H1 (cell line): ENCODE results near the gene MAPK14. TPM values are rescaled to one million over a fixed set of nuclear protein-coding genes. Genes with fewer than 3 reads are reported as not detected.

Source experiments
- CTCF ChIA-PET: fragments of 300-600 bp; sonication (Branson Sonifier 250); formaldehyde crosslinking; loops from one replicate; lab custom pipeline; 2021; ENCODE audit not compliant: partially characterized antibody; lab: Charles Lee
- POLR2A ChIA-PET: fragments of 300-600 bp; sonication (Branson Sonifier 250); formaldehyde crosslinking; loops from one replicate; lab custom pipeline; 2021; ENCODE audit warnings: inconsistent platforms; ENCODE audit not compliant: partially characterized antibody; lab: Charles Lee
- DNase-seq, 2 experiments: peaks; one replicate each; pipeline versions ENCODE4 v3.0.0 to v3.0.0-alpha.2; 2010 to 2022; ENCODE audit warnings: low spot score in 2 of 2, low read depth in 1 of 2, mixed read lengths in 1 of 2
- FAIRE-seq: peaks from 2 replicates; lab custom pipeline; 2011; peaks lifted over from hg19 to GRCh38; lab: Jason Lieb, UNC
- H2AFZ ChIP-seq: 2 replicates; pipeline ENCODE4 v1.8.1; 2012; ENCODE audit warnings: low read length, inconsistent platforms
- H2AK5ac ChIP-seq: 2 replicates; pipeline ENCODE4 v1.6.1; 2013; ENCODE audit warnings: low read depth, low read length
- H2BK120ac ChIP-seq: replicated peaks from 2 replicates; pipeline ENCODE3; 2013; ENCODE audit warnings: low read depth, low read length, inconsistent platforms
- H2BK12ac ChIP-seq: 2 replicates; pipeline ENCODE4 v1.6.1; 2013; ENCODE audit warnings: low read depth, low read length
- H2BK15ac ChIP-seq: 2 replicates; pipeline ENCODE4 v1.6.1; 2013; ENCODE audit warnings: low read length
- H2BK20ac ChIP-seq: 2 replicates; pipeline ENCODE4 v1.6.1; 2013; ENCODE audit warnings: low read length
- H2BK5ac ChIP-seq: 2 replicates; pipeline ENCODE4 v1.6.1; 2013; ENCODE audit warnings: low read depth, low read length
- H3K14ac ChIP-seq: 2 replicates; pipeline ENCODE4 v1.6.1; 2013; ENCODE audit warnings: inconsistent platforms; ENCODE audit not compliant: insufficient read length
- H3K18ac ChIP-seq: 2 replicates; pipeline ENCODE4 v1.6.1; 2013; ENCODE audit warnings: low read length; ENCODE audit errors: extremely low read depth
- H3K23ac ChIP-seq: 2 replicates; pipeline ENCODE4 v1.6.1; 2013; ENCODE audit warnings: inconsistent platforms; ENCODE audit not compliant: insufficient read length
- H3K23me2 ChIP-seq: 2 replicates; pipeline ENCODE4 v1.6.1; 2013; ENCODE audit warnings: low read depth, low read length
- H3K27ac ChIP-seq: 2 replicates; pipeline ENCODE4 v1.6.1; 2011; ENCODE audit warnings: low read depth, low read length, inconsistent platforms
- H3K27me3 ChIP-seq, 4 experiments: replicated peaks in 1 of 4; 1 replicate in 1 of 4; 2 replicates in 3 of 4; pipeline versions ENCODE4 v1.6.1 to v1.8.1; 2011 to 2013; ENCODE audit warnings: low read length in 3 of 4, mild to moderate bottlenecking in 3 of 4, inconsistent platforms in 2 of 4, mixed read lengths in 2 of 4, moderate library complexity in 1 of 4; ENCODE audit not compliant: control insufficient read depth in 3 of 4, insufficient read depth in 3 of 4; ENCODE audit errors: extremely low read depth in 1 of 4
- H3K36me3 ChIP-seq, 4 experiments: 2 replicates each; pipeline versions ENCODE4 v1.6.1 to v1.8.1; 2011 to 2013; ENCODE audit warnings: mild to moderate bottlenecking in 4 of 4, low read length in 3 of 4, moderate library complexity in 2 of 4, control low read depth in 1 of 4, inconsistent platforms in 1 of 4; ENCODE audit not compliant: insufficient read depth in 4 of 4, control insufficient read depth in 2 of 4
- H3K4ac ChIP-seq: replicated peaks from 2 replicates; pipeline ENCODE3; 2013; ENCODE audit warnings: low read length, low read depth, mixed read lengths, inconsistent platforms; ENCODE audit not compliant: insufficient read length
- H3K4me1 ChIP-seq, 4 experiments: replicated peaks in 1 of 4; 1 replicate in 1 of 4; 2 replicates in 3 of 4; pipeline versions ENCODE4 v1.6.1 to v1.8.1; 2011 to 2013; ENCODE audit warnings: low read length in 3 of 4, inconsistent platforms in 2 of 4, mixed read lengths in 1 of 4; ENCODE audit not compliant: insufficient read depth in 4 of 4, control insufficient read depth in 3 of 4
- H3K4me2 ChIP-seq, 2 experiments: 2 replicates each; pipeline versions ENCODE4 v1.6.1 to v1.8.1; 2011 to 2013; ENCODE audit warnings: low read depth in 2 of 2, low read length in 2 of 2, control low read depth in 1 of 2, inconsistent platforms in 1 of 2, mild to moderate bottlenecking in 1 of 2; ENCODE audit not compliant: insufficient read depth in 1 of 2
- H3K4me3 ChIP-seq, 4 experiments: fragments of 200-600, 300-600 bp in 1 of 4; sonication (generic), shearing (Covaris generic), sonication (Bioruptor Twin) in 1 of 4; 2 replicates each; pipeline versions ENCODE4 v1.5.1 to v1.8.1; 2011 to 2016; ENCODE audit warnings: low read length in 4 of 4, low read depth in 3 of 4, control low read depth in 2 of 4, inconsistent platforms in 2 of 4, mild to moderate bottlenecking in 2 of 4, mixed read lengths in 1 of 4, moderate library complexity in 1 of 4; ENCODE audit not compliant: insufficient read depth in 2 of 4; ENCODE audit errors: extremely low read depth in 1 of 4
- H3K56ac ChIP-seq: replicated peaks from 2 replicates; pipeline ENCODE3; 2013; ENCODE audit warnings: low read depth, mild to moderate bottlenecking, mixed read lengths, low read length, inconsistent platforms; ENCODE audit not compliant: insufficient read length
- H3K79me1 ChIP-seq: 2 replicates; pipeline ENCODE4 v1.6.1; 2013; ENCODE audit warnings: low read depth, low read length, control low read depth
- H3K79me2 ChIP-seq, 2 experiments: 2 replicates each; pipeline versions ENCODE4 v1.6.1 to v1.8.1; 2012 to 2013; ENCODE audit warnings: low read length in 2 of 2, mild to moderate bottlenecking in 2 of 2, inconsistent platforms in 1 of 2; ENCODE audit not compliant: insufficient read depth in 2 of 2, control insufficient read depth in 1 of 2
- H3K9ac ChIP-seq, 4 experiments: replicated peaks in 1 of 4; 1 replicate in 1 of 4; 2 replicates in 3 of 4; pipeline versions ENCODE4 v1.6.1 to v1.8.1; 2011 to 2013; ENCODE audit warnings: low read depth in 3 of 4, low read length in 3 of 4, control low read depth in 2 of 4, mild to moderate bottlenecking in 2 of 4, moderate library complexity in 2 of 4, inconsistent platforms in 1 of 4; ENCODE audit errors: extremely low read depth in 1 of 4
- H3K9me3 ChIP-seq, 2 experiments: 2 replicates each; pipeline versions ENCODE4 v1.6.1 to v1.8.1; 2012 to 2013; ENCODE audit warnings: mild to moderate bottlenecking in 2 of 2, moderate library complexity in 2 of 2, control low read depth in 1 of 2, inconsistent platforms in 1 of 2, low read depth in 1 of 2, low read length in 1 of 2, mixed read lengths in 1 of 2; ENCODE audit not compliant: insufficient read depth in 2 of 2
- H4K20me1 ChIP-seq, 2 experiments: replicated peaks in 1 of 2; 2 replicates each; pipeline versions ENCODE3 to v1.8.1; 2011 to 2013; ENCODE audit warnings: inconsistent platforms in 2 of 2, low read length in 2 of 2, mild to moderate bottlenecking in 1 of 2; ENCODE audit not compliant: insufficient read depth in 2 of 2, control insufficient read depth in 1 of 2
- H4K5ac ChIP-seq: 2 replicates; pipeline ENCODE4 v1.6.1; 2013; ENCODE audit warnings: low read length, low read depth, mixed read lengths, inconsistent platforms; ENCODE audit not compliant: insufficient read length
- H4K8ac ChIP-seq: 2 replicates; pipeline ENCODE4 v1.8.0; 2013; ENCODE audit warnings: mild to moderate bottlenecking, moderate library complexity, low read length, inconsistent platforms; ENCODE audit not compliant: insufficient read depth; ENCODE audit errors: extremely low read depth
- H4K91ac ChIP-seq: replicated peaks from 2 replicates; pipeline ENCODE3; 2013; ENCODE audit warnings: low read length, mixed read lengths, inconsistent platforms; ENCODE audit not compliant: insufficient read length
- BACH1 ChIP-seq: IDR thresholded peaks from 2 replicates; pipeline ENCODE4 v1.6.1; 2012; ENCODE audit warnings: low read length, improper control_type of control experiment
- CEBPB ChIP-seq: IDR thresholded peaks from 2 replicates; pipeline ENCODE4 v1.6.1; 2012; ENCODE audit warnings: low read depth, low read length
- CHD2 ChIP-seq: IDR thresholded peaks from 2 replicates; pipeline ENCODE4 v1.6.1; 2012; ENCODE audit warnings: low read length, improper control_type of control experiment
- EGR1 ChIP-seq: IDR thresholded peaks from 2 replicates; pipeline ENCODE4 v1.6.1; 2011; ENCODE audit warnings: low read depth, low read length, borderline replicate concordance
- FOSL1 ChIP-seq: IDR thresholded peaks from 2 replicates; pipeline ENCODE4 v1.6.1; 2011; ENCODE audit warnings: mild to moderate bottlenecking, low read depth, low read length, moderate library complexity; ENCODE audit not compliant: insufficient read depth
- GABPA ChIP-seq: IDR thresholded peaks from 2 replicates; pipeline ENCODE4 v1.6.1; 2011; ENCODE audit warnings: mild to moderate bottlenecking, low read length, moderate library complexity, borderline replicate concordance; ENCODE audit not compliant: insufficient read depth
- HDAC2 ChIP-seq, 2 experiments: fragments of 300-600 bp in 1 of 2; sonication (generic) in 1 of 2; IDR thresholded peaks; 2 replicates each; pipeline ENCODE4 v1.6.1; 2011 to 2012; ENCODE audit warnings: low read depth in 2 of 2, low read length in 2 of 2, mild to moderate bottlenecking in 2 of 2, moderate library complexity in 2 of 2, borderline replicate concordance in 1 of 2, inconsistent platforms in 1 of 2
- JUND ChIP-seq: IDR thresholded peaks from 2 replicates; pipeline ENCODE4 v1.6.1; 2011; ENCODE audit warnings: mild to moderate bottlenecking, improper control_type of control experiment, low read length
- KDM4A ChIP-seq: IDR thresholded peaks from one replicate; pipeline ENCODE4 v1.7.1; 2012; ENCODE audit warnings: low read depth, mild to moderate bottlenecking, moderate library complexity, low read length, inconsistent platforms; ENCODE audit not compliant: severe bottlenecking
- NANOG ChIP-seq: IDR thresholded peaks from 2 replicates; pipeline ENCODE4 v1.6.1; 2011; ENCODE audit warnings: low read length, low read depth, mild to moderate bottlenecking, inconsistent platforms; ENCODE audit not compliant: insufficient read depth, poor library complexity, severe bottlenecking
- POLR2AphosphoS5 ChIP-seq: IDR thresholded peaks from 2 replicates; pipeline ENCODE4 v1.6.1; 2011; ENCODE audit warnings: low read depth, low read length
- POU5F1 ChIP-seq: IDR thresholded peaks from 2 replicates; pipeline ENCODE4 v1.6.1; 2011; ENCODE audit warnings: low read depth, mild to moderate bottlenecking, low read length, moderate library complexity
- RBBP5 ChIP-seq: IDR thresholded peaks from 2 replicates; pipeline ENCODE4 v1.7.1; 2012; ENCODE audit warnings: low read depth, mild to moderate bottlenecking, inconsistent platforms, low read length, moderate library complexity, borderline replicate concordance
- RNF2 ChIP-seq: fragments of 200-900, 300-1000 bp; sonication (generic); IDR thresholded peaks from 2 replicates; pipeline ENCODE4 v1.7.1; 2016; ENCODE audit warnings: borderline replicate concordance, low read depth, mild to moderate bottlenecking, antibody characterized with exemption, low read length; ENCODE audit not compliant: poor library complexity, severe bottlenecking; ENCODE audit errors: missing control alignments
- WGBS, 2 experiments: shearing (Covaris generic) in 1 of 2; methylation state at CpG; one replicate each; pipeline versions ENCODE4 v1.1.6 to v1.1.7; 2013 to 2015; ENCODE audit warnings: low lambda C conversion rate in 2 of 2, mixed read lengths in 2 of 2, inconsistent platforms in 1 of 2, low coverage in 1 of 2, missing lambda C conversion rate in 1 of 2; ENCODE audit not compliant: insufficient replicate concordance in 2 of 2, insufficient coverage in 1 of 2, insufficient read length in 1 of 2; ENCODE audit errors: extremely low coverage in 1 of 2, missing lambda C conversion rate in 1 of 2; 5-methylcytosine and 5-hydroxymethylcytosine counted together
- polyA plus RNA-seq, 7 experiments: library from polyadenylated mRNA; depleted of rRNA in 3 of 7; stranded (reverse) in 5 of 7; unstranded in 2 of 7; fragments of >200 nt in 5 of 7; fragments of 200-250 nt in 2 of 7; gene quantifications; 1 replicate in 5 of 7; 2 replicates in 1 of 7; 4 replicates in 1 of 7; pipeline versions ENCODE4 v1.2.1 to v1.2.3, GENCODE V29; 2011 to 2013; ENCODE audit warnings: missing spikeins in 2 of 7, mixed read lengths in 2 of 7
- total RNA-seq: library from RNA; stranded (reverse); fragmentation: NEBNext Ultra II Directional; extraction: Animal tissue kit (Norgen Biotek cat#: 25700); gene quantifications from 2 replicates; pipeline ENCODE4 v1.2.1, GENCODE V29; 2021

MAPK14 gene
- total and polyA plus RNA-seq, 2 of the 8 experiments (the other 6 are each of a cell fraction or from before 2014, with no cell fraction given) = 18.1 to 39.3 TPM

- H3K4me3 ChIP-seq = no peak overlapping the region
- H2BK12ac ChIP-seq = no peak overlapping the region
- H3K9ac ChIP-seq = no peak overlapping the region
- H3K56ac ChIP-seq = no peak overlapping the region
- H3K9me3 ChIP-seq = no peaks in the 10 kb centered on the region
- no peaks in the 10 kb centered on the region for H3K36me3 ChIP-seq
- H2AK5ac ChIP-seq = no peak overlapping the region
- no peak overlapping the region for H2BK120ac ChIP-seq
- ChIA-PET CTCF (interaction anchor here (1.0 kb wide), 1 partner anchor 10 kb away, joined by 4 read pairs; no protein-coding TSS in a partner anchor), POLR2A (interaction anchor here (0.7 kb wide), 1 partner anchor 13 kb away, joined by 3 read pairs; no protein-coding TSS in a partner anchor)
- FAIRE-seq (no peak), DNase-seq (no peak)
- peaks cover 3 to 90% of the 10 kb centered on the region in 2 experiments; a peak in 3 of 4 replicates for H3K79me2 ChIP-seq
- H3K27ac ChIP-seq = no peak overlapping the region
- H2AFZ ChIP-seq = no peak overlapping the region
- H3K79me1 ChIP-seq = peaks cover 3% of the 10 kb centered on the region; the same call in 1 of the 2 replicates
- no peaks in the 10 kb centered on the region; a peak in 2 of 7 replicates for H3K4me1 ChIP-seq
- no peak overlapping the region for H3K18ac ChIP-seq
- no peaks in the 10 kb centered on the region for H3K27me3 ChIP-seq
- no peak overlapping the region for H3K4me2 ChIP-seq
- no peak overlapping the region for H4K91ac ChIP-seq
- peaks cover 9 to 16% of the 10 kb centered on the region in 2 experiments for H4K20me1 ChIP-seq
- no peak overlapping the region for H2BK5ac ChIP-seq
- no peak overlapping the region for H4K5ac ChIP-seq
- H3K23me2 ChIP-seq = no peaks in the 10 kb centered on the region
- no peak overlapping the region for H3K23ac ChIP-seq
- no peak overlapping the region for H2BK20ac ChIP-seq
- H2BK15ac ChIP-seq = no peak overlapping the region
- H3K14ac ChIP-seq = no peak overlapping the region
- WGBS, 2 experiments = 89% methylated on average over 4 of the region's 4 CpGs; no CpG with 5 or more reads in 1 of the 2 experiments
- H4K8ac ChIP-seq = no peak overlapping the region
- H3K4ac ChIP-seq = no peak overlapping the region
- no peak for TF ChIP-seq RNF2
- no peak for TF ChIP-seq JUND
- TF ChIP-seq POU5F1 = no peak
- no peak for TF ChIP-seq KDM4A
- no peak for TF ChIP-seq HDAC2 (IDR thresholded peaks at IDR 0.05; ENCODE audit: borderline replicate concordance in 1 of 2, low read depth in 2 of 2, low read length in 2 of 2)
- no peak for TF ChIP-seq CHD2
- no peak for TF ChIP-seq CEBPB
- no peak for TF ChIP-seq BACH1
- TF ChIP-seq FOSL1 = no peak
- no peak for TF ChIP-seq NANOG
- no peak for TF ChIP-seq POLR2AphosphoS5
- no peak for TF ChIP-seq EGR1
- no peak for TF ChIP-seq RBBP5
- no peak for TF ChIP-seq GABPA
These were observed 7.6 kb downstream of the MAPK14 start for GRCh38 chr6:36035225-36035624.
